AG20443 (cell line): ENCODE measurements around the gene IGFBP5.

ENCODE experiments used
- DNase-seq: peaks from one replicate; pipeline ENCODE4 v3.0.0; 2012; ENCODE audit warnings: low spot score, mixed read lengths

The IGFBP5 gene

GRCh38 chr2:216713691-216714336 is 18.5 kb upstream of the IGFBP5 start:
- DNase-seq: peak; percentile 82

- no peak for DNase-seq
Observed at GRCh38 chr2:216711348-216711747, 16.0 kb upstream of the IGFBP5 start.

GRCh38 chr2:216710551-216711301 is 15.4 kb upstream of the IGFBP5 start:
- peak; percentile 58 for DNase-seq

GRCh38 chr2:216702756-216703155 is 7.4 kb upstream of the IGFBP5 start:
- no peak for DNase-seq

- DNase-seq: no peak
Observed at GRCh38 chr2:216701544-216701943, 6.2 kb upstream of the IGFBP5 start.

- DNase-seq: no peak
Observed at GRCh38 chr2:216700781-216701180, 5.4 kb upstream of the IGFBP5 start.

- DNase-seq: no peak
Observed at GRCh38 chr2:216700088-216700567, 4.8 kb upstream of the IGFBP5 start.

- peak; percentile 65 for DNase-seq
Observed at GRCh38 chr2:216698895-216699294, 3.5 kb upstream of the IGFBP5 start.

- no peak for DNase-seq
Observed at GRCh38 chr2:216698293-216698692, 2.9 kb upstream of the IGFBP5 start.

GRCh38 chr2:216696751-216697560 is 1.6 kb upstream of the IGFBP5 start:
- peak; percentile 36 for DNase-seq

GRCh38 chr2:216696321-216696720 is 972 bp upstream of the IGFBP5 start:
- DNase-seq: no peak

- DNase-seq: no peak
Observed at GRCh38 chr2:216694826-216695217, 527 bp downstream of the IGFBP5 start.

- DNase-seq: peak; percentile 41
Observed at GRCh38 chr2:216694082-216694825, 1.1 kb downstream of the IGFBP5 start.

- DNase-seq: no peak
Observed at GRCh38 chr2:216693414-216694080, 1.8 kb downstream of the IGFBP5 start.

- peak; percentile 83 for DNase-seq
Observed at GRCh38 chr2:216692636-216693413, 2.5 kb downstream of the IGFBP5 start.

- peak; percentile 84 for DNase-seq
Observed at GRCh38 chr2:216690853-216691741, 4.3 kb downstream of the IGFBP5 start.

GRCh38 chr2:216690456-216690852 is 4.9 kb downstream of the IGFBP5 start:
- no peak for DNase-seq

- DNase-seq: no peak
Observed at GRCh38 chr2:216689397-216689796, 6.0 kb downstream of the IGFBP5 start.

- no peak for DNase-seq
Observed at GRCh38 chr2:216688731-216689340, 6.5 kb downstream of the IGFBP5 start.
